Mesendoderm (in vitro differentiated cells): ENCODE data around the gene NDUFA6. TPM values are rescaled to one million over a fixed set of nuclear protein-coding genes. Genes with fewer than 3 reads are reported as not detected.

Experiments
- DNase-seq: peaks from one replicate; pipeline ENCODE4 v3.0.0; 2013
- H2AK5ac ChIP-seq: 2 replicates; pipeline ENCODE4 v1.6.1; 2013; ENCODE audit warnings: low read length, inconsistent platforms
- H2BK120ac ChIP-seq: 2 replicates; pipeline ENCODE4 v1.6.1; 2013; ENCODE audit warnings: low read depth, mild to moderate bottlenecking, low read length, moderate library complexity, mixed read lengths
- H2BK15ac ChIP-seq: replicated peaks from 2 replicates; pipeline ENCODE4 v1.6.1; 2013; ENCODE audit warnings: low read depth, mild to moderate bottlenecking, moderate library complexity
- H2BK5ac ChIP-seq: 2 replicates; pipeline ENCODE4 v1.6.1; 2013; ENCODE audit warnings: low read length, inconsistent platforms
- H3K18ac ChIP-seq: 2 replicates; pipeline ENCODE4 v1.6.1; 2013; ENCODE audit warnings: mild to moderate bottlenecking, low read length, mixed read lengths
- H3K23ac ChIP-seq: one replicate; pipeline ENCODE4 v1.6.1; 2013; ENCODE audit warnings: low read length
- H3K27ac ChIP-seq: 2 replicates; pipeline ENCODE4 v1.5.1; 2013; ENCODE audit warnings: low read depth, mild to moderate bottlenecking, inconsistent platforms, low read length, moderate library complexity
- H3K27me3 ChIP-seq: 2 replicates; pipeline ENCODE4 v1.6.1; 2013; ENCODE audit warnings: low read length, control low read depth, mild to moderate bottlenecking, inconsistent platforms; ENCODE audit not compliant: insufficient read depth, poor library complexity
- H3K36me3 ChIP-seq: 2 replicates; pipeline ENCODE4 v1.6.1; 2013; ENCODE audit warnings: low read length, inconsistent platforms; ENCODE audit not compliant: control insufficient read depth, insufficient read depth
- H3K4ac ChIP-seq: one replicate; pipeline ENCODE4 v1.6.1; 2013; ENCODE audit warnings: low read depth, mild to moderate bottlenecking, low read length, moderate library complexity
- H3K4me1 ChIP-seq: 2 replicates; pipeline ENCODE4 v1.6.1; 2013; ENCODE audit warnings: low read depth, low read length, inconsistent platforms; ENCODE audit not compliant: control insufficient read depth
- H3K4me2 ChIP-seq: 2 replicates; pipeline ENCODE4 v1.6.1; 2013; ENCODE audit warnings: low read length
- H3K4me3 ChIP-seq: 2 replicates; pipeline ENCODE4 v1.5.1; 2013; ENCODE audit warnings: mild to moderate bottlenecking, low read length
- H3K56ac ChIP-seq: one replicate; pipeline ENCODE4 v1.6.1; 2013; ENCODE audit warnings: low read length
- H3K79me1 ChIP-seq: 2 replicates; pipeline ENCODE4 v1.6.1; 2013; ENCODE audit warnings: low read length, inconsistent platforms
- H3K79me2 ChIP-seq: 2 replicates; pipeline ENCODE4 v1.6.1; 2013; ENCODE audit warnings: mild to moderate bottlenecking, low read length; ENCODE audit not compliant: control insufficient read depth, insufficient read depth
- H3K9ac ChIP-seq: 2 replicates; pipeline ENCODE4 v1.6.1; 2013; ENCODE audit warnings: low read length, inconsistent platforms
- H4K5ac ChIP-seq: one replicate; pipeline ENCODE4 v1.6.1; 2013; ENCODE audit warnings: low read length
- H4K8ac ChIP-seq: one replicate; pipeline ENCODE4 v1.6.1; 2013; ENCODE audit warnings: low read depth, mild to moderate bottlenecking, control low read depth, low read length, moderate library complexity
- WGBS: extraction: QIAGEN DNeasy Blood & Tissue Kit; methylation state at CpG from one replicate; pipeline ENCODE4 v1.1.7; 2013; ENCODE audit warnings: low lambda C conversion rate, missing lambda C conversion rate; ENCODE audit not compliant: insufficient coverage; ENCODE audit errors: extremely low coverage; 5-methylcytosine and 5-hydroxymethylcytosine counted together
- small RNA-seq: library from polyadenylated mRNA; stranded (forward); fragments of <200 nt; extraction: miRNeasy Mini kit (QIAGEN cat#:217004); gene quantifications from one replicate; pipeline ENCODE3, GENCODE V24; 2013; ENCODE audit not compliant: insufficient read depth

The NDUFA6 gene

DNA sequence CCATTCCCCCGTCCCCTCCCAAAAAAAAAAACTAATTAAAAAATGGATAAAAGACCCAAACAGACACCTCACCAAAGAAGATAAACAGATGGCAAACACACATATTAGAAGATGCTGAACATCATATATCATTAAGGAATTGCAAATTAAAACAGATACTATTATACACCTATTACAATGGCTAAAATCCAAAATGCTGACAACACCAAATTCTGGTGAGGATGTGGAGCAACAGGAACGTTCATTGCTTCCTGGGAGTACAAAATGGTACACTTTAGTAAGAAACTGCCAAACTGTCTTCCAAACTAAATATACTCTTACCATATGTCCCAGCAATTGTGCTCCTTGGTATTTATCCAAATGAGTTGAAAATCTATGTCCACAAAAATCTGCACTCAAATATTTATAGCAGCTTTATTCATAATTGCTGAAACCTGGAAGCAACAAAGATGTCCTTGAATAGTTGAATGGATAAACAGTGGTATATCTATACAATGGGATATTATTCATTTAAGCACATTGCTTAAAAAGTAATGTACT is 39.9 kb downstream of the NDUFA6 start:
- Histone ChIP-seq H2BK15ac (no peak overlapping the region), H3K79me2 (no peaks in the 10 kb centered on the region), H2BK120ac (no peak overlapping the region), H3K23ac (no peak overlapping the region), H3K4ac (no peak overlapping the region), H3K56ac (no peak overlapping the region), H3K27me3 (no peaks in the 10 kb centered on the region), H3K4me2 (no peak overlapping the region), H2AK5ac (no peak overlapping the region), H2BK5ac (no peak overlapping the region), H3K18ac (no peak overlapping the region), H4K8ac (no peak overlapping the region), H3K79me1 (no peaks in the 10 kb centered on the region), H3K4me3 (no peak overlapping the region), H3K36me3 (no peaks in the 10 kb centered on the region), H3K9ac (no peak overlapping the region), H3K27ac (no peak overlapping the region), H3K4me1 (no peaks in the 10 kb centered on the region), H4K5ac (no peak overlapping the region)
- no CpG with 5 or more reads among the region's 2 CpGs for WGBS
- DNase-seq, result no peak

DNA sequence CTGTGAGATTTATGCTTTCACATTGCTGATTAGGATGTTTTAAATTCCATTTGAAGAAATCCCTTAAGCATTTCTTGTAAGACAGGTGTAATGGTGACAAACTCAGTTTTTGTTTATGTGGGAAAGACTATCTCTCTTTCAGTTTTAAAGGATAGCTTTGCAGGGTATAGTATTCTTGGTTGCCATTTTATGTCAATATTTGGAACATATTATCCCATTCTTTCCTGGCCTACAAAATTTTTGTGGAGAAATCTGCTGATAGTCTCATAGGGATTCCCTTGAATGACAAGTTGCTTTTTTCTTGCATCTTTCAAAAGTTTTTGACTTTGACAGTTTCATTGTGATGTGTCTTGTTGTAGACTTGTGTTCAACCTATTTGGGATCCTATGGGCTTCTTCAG is 48.8 kb downstream of the NDUFA6 start:
- Histone ChIP-seq H3K23ac (no peak overlapping the region), H3K27me3 (no peaks in the 10 kb centered on the region), H2BK15ac (no peak overlapping the region), H3K18ac (no peak overlapping the region), H4K8ac (no peak overlapping the region), H3K27ac (no peak overlapping the region), H3K79me2 (no peaks in the 10 kb centered on the region), H4K5ac (no peak overlapping the region), H3K79me1 (no peaks in the 10 kb centered on the region), H2BK120ac (no peak overlapping the region), H3K36me3 (no peaks in the 10 kb centered on the region), H3K4ac (no peak overlapping the region), H3K4me2 (no peak overlapping the region), H3K4me1 (no peaks in the 10 kb centered on the region), H3K9ac (no peak overlapping the region), H2BK5ac (no peak overlapping the region), H3K56ac (no peak overlapping the region), H3K4me3 (no peak overlapping the region), H2AK5ac (no peak overlapping the region)
- DNase-seq, result no peak

- no peak overlapping the region for H3K4me3 ChIP-seq
- WGBS, result no CpG with 5 or more reads among the region's 5 CpGs
These were observed 51.3 kb downstream of the NDUFA6 start for GRCh38 chr22:42039271-42039670.

More at GRCh38 chr22:42039271-42039670, 51.3 kb downstream of the NDUFA6 start:
- no peak overlapping the region for H3K56ac ChIP-seq
- no peak overlapping the region for H3K23ac ChIP-seq
- H3K4ac ChIP-seq, result no peak overlapping the region
- no peaks in the 10 kb centered on the region for H3K27me3 ChIP-seq
- no peak for DNase-seq
- H3K79me2 ChIP-seq, result no peaks in the 10 kb centered on the region
- no peak overlapping the region for H3K27ac ChIP-seq
- no peak overlapping the region for H3K4me2 ChIP-seq
- H3K18ac ChIP-seq, result no peak overlapping the region
- H3K79me1 ChIP-seq, result no peaks in the 10 kb centered on the region
- H3K9ac ChIP-seq, result no peak overlapping the region
- no peaks in the 10 kb centered on the region for H3K36me3 ChIP-seq
- H2BK15ac ChIP-seq, result no peak overlapping the region
- H2BK120ac ChIP-seq, result no peak overlapping the region
- no peak overlapping the region for H4K5ac ChIP-seq
- H2AK5ac ChIP-seq, result no peak overlapping the region
- no peaks in the 10 kb centered on the region for H3K4me1 ChIP-seq
- no peak overlapping the region for H4K8ac ChIP-seq
- no peak overlapping the region for H2BK5ac ChIP-seq

Small RNA genes within 50 kb of the gene (small RNA-seq; reads per million reads assigned to genes)
- gene SNORD13P1, result not detected
